Activated T-helper 9 cell treated with anti-CD3 and anti-CD28 coated beads, Interleukin-2, amount 50 U/mL, for 16 hours (primary cell): ENCODE measurements around the gene PDCD1LG2.
"Not testable (repeated sequence)": the region's sequence is repeated elsewhere in the genome, so short reads cannot be mapped to it uniquely, and the experiment has no call there.

Experiments
- DNase-seq: peaks from one replicate; pipeline ENCODE4 v3.0.0-alpha.2; 2020; ENCODE audit warnings: low read depth

The PDCD1LG2 gene

DNA sequence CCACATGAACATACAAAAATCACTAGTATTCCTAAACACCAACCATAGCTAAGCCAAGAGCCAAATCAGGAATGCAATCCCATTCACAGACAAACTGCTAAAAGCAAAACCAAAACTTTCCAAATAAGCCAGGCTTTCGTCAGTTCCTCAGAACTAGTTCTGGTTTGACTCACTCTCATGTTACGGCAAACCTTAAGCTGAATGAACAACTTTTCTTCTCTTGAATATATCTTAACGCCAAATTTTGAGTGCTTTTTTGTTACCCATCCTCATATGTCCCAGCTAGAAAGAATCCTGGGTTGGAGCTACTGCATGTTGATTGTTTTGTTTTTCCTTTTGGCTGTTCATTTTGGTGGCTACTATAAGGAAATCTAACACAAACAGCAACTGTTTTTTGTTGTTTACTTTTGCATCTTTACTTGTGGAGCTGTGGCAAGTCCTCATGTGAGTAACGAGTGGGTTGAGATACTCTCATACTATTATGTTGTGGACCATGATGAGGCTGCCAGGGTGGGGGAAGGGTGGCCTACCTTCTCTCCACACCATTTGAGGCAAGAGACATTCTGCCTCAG, at the start of gene PDCD1LG2:
PDCD1LG2 (plus strand) TSS at position 172 of the 572 bp plus-strand sequence. CDS start 12,016 bp downstream, outside the sequence.
- DNase-seq: peak; percentile 48

DNA sequence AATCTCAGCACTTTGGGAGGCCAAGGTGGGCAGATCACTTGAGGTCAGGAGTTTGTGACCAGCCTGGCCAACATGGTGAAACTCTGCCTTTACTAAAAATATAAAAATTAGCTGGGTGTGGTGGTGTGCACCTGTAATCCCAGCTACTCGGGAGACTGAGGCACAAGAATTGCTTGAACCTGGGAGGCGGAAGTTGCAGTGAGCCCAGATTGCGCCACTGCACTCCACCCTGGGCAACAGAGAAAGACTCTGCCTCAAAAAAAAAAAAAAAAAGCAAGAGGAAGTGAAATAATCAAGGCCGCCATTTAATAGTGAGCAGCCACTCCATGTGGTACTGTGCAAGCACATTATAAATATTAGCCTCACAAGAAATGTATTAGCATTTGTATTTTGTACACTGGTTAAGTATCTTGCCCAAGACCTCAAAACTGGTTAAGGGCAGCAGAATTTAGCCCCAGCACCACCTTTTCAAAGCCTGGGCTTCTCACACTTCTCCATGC, 45.5 kb upstream of the PDCD1LG2 start:
- DNase-seq: not testable (repeated sequence)

DNA sequence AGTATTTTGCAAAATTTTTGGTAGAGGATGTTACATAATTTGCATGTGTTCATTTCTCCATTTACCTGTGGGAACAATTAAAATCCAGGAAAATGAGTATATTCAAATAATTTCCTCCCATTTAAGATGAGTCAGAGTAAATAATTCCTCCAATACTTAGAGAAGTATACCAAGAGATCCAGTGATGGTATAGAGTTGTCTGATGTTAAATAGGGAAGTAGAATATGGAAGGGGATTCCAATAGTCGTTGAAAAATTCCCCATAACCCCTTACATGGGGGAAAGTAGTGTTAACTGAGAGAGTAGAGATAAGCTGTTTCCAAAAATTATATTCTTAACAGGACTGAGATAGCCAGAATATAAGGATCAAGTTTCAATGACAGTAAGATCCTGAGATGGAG, 44.3 kb upstream of the PDCD1LG2 start:
- DNase-seq: no peak

DNA sequence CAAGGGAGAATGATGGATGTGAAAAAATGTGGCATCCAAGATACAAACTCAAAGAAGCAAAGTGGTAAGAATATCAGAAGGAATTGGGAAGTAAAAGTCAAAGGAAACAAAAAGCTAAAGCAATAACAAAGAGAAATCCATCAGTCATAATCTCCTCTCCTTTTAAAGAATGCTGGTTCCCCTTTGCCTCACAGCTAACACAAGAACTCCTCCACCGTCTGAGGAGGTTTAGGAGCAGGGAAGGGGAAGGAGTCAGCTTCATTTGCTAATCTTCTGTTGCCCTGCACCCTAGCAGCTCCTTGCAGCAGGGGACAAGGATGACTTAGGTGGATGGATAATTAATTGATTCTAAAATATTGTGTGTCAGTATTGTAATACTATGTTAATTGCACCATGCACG, 43.6 kb upstream of the PDCD1LG2 start:
- no peak for DNase-seq

DNA sequence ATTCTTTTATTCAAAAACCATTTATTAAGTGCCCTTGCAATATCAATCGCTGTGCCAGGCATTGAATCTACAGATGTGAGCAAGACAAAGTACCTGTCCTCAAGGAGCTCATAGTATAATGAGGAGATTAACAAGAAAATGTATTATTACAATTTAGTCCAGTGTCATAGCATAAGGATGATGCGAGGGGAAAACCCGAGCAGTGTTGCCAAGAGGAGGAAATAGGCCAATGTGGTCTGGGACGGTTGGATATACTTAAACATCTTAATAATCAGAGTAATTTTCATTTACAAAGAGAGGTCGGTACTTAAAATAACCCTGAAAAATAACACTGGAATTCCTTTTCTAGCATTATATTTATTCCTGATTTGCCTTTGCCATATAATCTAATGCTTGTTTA, 41.5 kb upstream of the PDCD1LG2 start:
- DNase-seq: no peak

DNA sequence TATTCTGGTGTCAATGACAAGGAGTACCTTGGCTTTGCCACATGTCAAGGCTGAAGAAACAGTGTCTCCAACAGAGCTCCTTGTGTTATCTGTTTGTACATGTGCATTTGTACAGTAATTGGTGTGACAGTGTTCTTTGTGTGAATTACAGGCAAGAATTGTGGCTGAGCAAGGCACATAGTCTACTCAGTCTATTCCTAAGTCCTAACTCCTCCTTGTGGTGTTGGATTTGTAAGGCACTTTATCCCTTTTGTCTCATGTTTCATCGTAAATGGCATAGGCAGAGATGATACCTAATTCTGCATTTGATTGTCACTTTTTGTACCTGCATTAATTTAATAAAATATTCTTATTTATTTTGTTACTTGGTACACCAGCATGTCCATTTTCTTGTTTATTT, 40.2 kb upstream of the PDCD1LG2 start:
- no peak for DNase-seq

DNA sequence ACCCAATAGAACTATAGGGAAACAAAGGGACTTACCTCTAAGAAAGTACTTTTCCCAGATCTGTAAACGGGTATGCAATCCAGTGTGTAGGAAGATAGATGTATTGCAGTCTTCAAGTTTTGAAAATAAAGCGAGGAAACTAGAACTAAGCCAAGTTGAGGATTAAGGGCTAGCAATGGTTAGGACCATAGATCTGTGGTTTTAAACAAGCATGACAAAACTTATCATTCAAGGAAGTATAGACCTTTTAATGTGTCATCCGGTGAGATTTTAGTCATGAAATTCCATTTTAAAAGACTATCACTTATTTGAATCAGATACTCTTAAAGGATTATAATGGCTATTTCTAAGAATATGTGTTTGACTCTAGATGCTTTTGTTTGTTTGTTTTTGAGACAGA, 39.5 kb upstream of the PDCD1LG2 start:
- no peak for DNase-seq

DNA sequence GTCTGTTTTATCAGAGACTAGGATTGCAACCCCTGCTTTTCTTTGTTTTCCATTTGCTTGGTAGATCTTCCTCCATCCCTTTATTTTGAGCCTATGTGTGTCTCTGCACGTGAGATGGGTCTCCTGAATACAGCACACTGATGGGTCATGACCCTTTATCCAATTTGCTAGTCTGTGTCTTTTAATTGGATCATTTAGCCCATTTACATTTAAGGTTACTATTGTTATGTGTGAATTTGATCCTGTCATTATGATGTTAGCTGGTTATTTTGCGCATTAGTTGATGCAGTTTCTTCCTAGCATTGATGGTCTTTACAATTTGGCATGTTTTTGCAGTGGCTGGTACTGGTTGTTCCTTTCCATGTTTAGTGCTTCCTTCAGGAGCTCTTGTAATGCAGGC, 34.7 kb upstream of the PDCD1LG2 start:
- not testable (repeated sequence) for DNase-seq

DNA sequence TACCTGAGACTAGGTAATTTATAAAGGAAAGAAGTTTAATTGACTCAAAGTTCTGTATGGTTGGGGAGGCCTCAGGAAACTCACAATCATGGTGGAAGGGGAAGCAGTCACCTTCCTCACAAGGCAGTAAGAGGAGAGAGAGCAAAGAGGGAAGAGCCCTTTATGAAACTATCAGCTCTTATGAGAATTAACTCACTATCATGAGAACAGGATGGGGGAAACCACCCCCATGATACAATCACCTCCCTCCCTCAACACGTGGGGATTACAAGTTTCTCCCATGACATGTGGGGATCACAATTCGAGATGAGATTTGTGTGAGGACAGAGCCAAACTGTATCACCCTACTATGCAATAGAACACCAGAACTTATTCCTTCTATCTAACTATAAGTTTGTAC, 32.1 kb upstream of the PDCD1LG2 start:
- DNase-seq: no peak

DNA sequence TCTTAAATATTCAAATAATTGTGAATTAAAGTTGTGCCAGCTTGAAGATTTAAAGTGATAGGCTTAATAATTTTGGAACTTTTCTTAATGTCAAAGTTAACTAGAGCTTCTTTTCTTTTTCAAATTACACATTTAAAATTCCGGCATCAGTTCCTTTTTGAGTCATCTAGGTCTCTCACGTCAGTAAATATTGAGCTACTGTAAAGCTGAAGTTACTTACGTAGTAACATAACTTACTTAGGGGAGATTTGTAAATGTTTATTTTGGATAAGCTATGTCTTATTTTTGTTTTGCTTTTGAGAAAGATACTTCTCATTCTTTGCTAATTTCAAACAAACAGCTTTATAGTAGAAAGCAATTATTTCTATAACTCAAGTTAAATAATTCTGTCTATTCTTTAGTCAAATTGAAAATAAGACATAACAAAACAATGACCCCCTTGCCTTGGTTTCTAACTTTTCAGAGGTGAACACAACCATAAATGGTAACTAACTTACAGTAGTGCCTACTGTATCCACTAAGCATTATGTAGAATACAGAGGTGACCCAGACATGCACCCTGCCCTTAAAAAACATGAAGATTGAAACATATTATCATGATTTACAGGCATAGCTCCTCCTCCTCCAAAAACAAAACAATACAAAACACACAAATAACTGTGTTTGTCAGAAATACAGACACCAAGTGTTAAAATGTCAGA, 30.2 kb upstream of the PDCD1LG2 start:
- no peak for DNase-seq

DNA sequence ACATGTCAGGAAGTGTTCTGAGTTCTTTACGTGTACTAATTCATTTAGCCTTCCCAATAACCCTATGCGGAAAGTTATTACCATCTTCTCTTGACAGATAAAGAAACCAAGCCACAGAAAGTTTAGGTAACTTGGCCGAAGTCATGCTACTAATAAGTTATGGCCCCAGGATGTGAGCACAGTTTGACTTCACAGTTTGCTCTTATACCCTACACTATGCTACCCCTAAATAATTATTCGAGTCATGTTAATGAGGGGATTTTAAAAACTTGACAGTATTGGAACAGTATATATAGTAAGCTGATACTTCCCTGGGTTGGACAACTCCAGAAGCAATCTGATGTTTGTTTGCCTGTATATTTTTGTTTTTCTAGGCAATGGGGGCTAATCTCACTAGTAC, 29.4 kb upstream of the PDCD1LG2 start:
- no peak for DNase-seq

DNA sequence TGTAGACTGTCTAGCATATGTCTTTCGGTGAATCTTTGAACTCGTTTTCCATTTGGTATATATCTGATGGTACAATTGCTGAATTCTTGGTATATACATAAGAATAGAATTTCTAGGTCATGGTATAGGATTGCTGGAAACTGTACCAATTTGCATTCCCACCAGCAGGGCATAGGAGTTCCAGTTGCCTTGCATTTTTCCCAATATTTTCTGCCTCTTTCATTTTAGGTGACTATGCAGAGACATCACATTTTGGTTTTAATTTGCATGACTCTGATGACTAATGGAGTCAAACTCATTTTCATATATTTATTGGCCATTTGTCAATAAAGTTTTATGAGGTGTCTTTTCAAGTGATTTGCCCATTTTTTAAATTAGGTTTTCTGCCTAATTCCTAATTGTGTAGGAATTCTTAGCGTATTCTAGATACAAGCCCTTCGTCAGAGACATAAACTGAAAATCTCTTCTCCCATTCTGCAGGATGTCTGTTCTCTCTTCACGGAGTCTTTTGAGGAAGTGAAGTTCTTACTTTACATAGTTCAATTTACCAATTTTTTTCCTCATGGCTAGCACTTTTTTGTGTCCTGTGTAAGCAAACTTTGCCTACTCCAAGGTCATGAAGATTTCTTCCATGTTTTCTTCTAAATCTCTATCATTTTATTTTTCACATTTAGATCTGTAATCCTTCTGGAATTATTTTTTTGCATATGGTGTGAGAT, 28.9 kb upstream of the PDCD1LG2 start:
- DNase-seq: no peak

DNA sequence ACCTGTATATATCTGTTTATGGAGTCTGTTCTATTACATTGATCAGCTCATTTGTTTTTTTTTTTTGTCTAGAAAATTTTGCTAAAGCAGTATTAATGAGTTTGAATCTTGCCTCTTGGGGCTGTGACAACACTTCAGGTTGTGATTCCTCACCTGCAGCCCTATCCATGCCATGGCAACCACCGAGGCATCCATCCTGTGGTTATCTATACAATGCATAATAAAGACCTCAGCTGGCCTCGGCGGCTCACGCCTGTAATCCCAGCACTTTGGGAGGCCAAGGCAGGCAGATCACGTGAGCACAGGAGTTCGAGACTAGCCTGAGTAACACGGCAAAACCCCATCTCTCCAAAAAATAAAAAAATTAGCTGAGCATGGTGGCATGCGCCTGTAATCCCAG, 28.1 kb upstream of the PDCD1LG2 start:
- DNase-seq: no peak

DNA sequence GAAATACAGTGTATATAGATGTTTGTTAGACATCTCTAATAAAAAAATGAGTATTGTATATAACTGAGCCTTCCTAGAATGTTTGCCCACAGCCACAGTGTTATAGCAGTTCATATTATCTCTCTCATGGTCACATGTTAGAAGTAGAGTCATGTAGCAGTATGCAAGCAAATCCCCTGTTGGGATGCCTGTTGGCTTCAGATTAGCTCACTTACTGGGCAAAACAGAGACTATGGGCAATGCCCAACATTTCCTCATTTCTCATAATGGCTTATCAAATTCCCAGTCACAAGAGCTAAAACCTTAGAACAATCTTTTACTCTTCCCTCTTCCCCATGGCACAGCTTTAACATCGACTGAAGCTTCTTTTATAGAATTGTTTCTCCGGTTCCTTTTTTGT, 27.0 kb upstream of the PDCD1LG2 start:
- DNase-seq: no peak

DNA sequence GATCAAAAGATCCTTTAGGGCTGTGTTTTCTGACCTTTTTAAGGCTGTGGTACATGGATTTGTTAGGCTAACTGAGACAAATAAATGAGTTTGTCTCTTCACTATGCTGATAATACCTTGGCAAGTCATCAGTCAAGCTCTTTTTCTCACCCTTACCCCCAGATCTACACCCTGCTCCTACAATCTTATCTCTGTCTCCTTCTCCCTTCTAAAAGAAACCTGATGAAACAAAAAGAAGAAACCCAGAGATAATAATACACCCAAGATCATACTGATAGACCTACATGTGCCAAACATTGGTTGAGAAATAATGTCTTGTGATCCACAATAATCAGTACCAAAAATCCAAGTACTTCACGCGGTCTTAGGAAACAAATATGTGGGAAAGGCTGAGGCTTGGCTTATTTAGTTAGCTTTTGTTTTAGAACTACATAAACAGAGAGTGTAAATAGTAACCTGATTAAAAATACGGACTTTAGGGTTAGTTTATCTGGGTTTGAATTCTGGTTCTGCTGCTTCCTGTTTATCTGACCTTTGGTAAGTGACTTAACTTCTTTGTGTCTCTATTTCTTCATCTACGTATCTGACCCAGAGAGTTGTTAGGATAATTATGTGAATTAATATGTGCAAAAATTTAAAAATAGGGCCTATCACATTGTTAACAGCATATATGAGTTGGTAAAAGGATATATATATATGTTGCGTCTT, 24.8 kb upstream of the PDCD1LG2 start:
- no peak for DNase-seq

DNA sequence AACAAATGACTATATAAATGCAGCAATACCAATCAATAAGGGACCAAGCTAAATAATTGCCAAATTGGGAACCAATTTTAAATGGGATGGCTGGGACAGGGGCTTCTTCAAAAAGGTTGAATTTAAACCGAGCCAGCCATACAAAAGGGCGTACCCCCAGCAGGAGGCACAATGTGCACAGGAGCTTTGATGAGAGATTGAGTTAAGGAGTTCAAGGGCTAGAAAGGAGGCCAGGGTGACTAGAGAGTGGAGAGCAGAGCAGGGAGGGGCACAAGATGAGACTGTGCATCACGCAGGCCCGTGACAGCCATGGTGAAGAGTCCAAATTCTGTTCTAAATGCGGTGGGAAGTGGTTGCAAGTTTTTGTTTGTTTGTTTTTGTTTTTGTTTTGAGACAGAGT, 23.3 kb upstream of the PDCD1LG2 start:
- no peak for DNase-seq

DNA sequence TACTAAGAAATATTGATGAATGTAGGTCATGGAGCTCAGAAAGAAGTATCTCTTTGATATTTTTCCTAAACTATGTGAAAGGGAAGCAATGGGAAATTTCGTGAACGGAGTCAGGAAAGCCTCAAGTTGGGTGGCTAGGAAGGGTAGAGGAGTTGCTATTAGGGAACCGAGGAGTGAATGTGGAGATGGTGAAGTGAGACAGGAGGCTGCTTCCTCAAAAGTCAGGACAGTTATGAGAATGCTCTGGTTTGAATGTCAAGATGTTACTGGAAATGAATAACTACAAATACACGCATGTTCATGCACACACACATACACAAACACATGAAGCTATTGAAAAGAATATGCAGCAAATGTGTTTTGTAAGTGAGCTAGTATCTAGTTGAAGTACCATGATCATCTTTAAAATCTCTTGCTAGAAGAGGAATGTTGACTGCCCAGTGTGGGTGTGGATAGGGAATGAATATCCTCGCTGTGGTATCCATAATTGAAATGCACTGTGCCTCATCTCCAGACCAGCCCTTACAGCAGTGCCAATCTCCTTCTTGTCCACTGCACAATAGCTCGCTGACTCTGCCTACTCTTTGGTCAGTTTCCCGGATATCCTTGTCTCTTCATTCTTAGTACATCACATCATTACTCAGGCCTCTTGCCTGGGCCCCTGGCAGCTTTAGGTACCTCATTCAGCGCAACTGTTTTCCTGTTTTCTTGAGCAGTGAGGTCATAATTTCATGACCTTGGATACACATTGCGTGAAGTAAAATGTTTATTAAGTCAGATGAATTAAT, 21.9 kb upstream of the PDCD1LG2 start:
- no peak for DNase-seq

DNA sequence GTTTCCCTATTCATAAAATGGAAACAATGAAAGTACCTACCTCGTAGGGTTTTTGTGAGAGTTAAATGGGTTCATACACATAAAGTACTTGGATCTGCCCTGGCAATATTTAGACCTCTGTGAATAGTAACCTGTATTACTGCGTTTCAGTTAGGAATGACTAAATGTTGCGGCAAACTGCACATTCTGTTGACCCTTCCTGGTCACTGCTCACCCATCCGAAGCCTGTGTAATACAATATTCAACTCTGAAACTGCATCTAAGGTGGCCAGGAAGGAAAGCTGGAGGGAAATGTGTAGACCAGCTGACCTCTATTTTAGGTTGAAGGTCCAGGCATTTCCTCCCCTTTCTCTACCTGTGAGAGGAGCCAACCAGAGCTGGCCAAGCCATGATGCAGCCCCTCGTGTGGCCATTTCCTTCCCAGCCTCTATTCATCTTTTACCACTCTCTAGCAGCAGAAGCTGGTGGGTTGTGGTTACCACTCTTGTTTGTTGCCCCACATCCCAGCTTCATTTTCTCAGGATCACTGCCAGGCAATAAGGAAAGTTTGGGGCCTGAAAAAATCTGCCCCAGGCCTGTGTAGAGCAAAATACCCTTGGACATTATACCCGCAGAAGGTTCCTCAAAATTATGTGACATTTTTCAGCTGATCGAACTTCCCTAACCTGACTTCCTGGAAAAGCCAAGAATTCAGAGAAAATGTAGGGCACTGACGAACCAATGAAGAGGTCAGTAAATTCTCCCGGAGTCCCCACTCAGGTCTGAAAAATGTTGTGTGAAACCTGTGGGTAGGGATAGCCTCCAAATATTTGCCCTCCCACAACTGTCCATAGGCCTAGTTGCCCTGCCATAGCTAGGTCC, 20.5 kb upstream of the PDCD1LG2 start:
- no peak for DNase-seq

DNA sequence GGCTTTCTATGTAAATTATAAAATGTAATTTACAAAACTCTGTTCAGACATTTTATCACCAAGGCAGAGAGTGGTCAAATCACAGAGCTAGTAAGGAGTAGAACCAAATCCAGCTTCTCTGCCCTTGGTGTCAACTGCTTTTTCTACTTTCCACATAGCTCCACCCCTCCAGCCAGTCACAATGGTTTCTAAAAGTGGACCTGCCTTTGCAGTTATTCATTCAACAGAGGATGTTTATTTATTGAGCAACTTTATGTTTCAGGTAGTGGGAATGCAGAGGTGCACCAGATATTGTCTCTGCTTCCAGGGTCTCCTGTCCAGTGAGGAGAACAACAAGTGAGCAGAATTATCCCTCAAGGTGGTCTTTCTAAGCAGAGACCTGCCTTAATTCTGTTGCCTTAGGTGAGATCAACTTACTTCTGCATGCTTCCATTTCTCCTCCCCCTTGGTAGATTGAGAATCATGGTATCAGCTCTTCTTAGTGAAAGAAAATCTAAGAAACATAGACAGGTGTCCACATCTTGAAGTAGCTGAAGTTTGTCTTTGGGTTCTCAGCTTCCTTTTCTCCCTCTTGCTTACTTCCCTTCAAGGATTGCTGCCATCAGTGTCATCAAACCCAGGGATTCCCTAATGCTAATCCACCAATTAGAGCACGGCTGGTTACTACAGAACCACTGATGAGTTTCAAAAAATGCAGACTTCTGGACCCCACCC, 17.2 kb upstream of the PDCD1LG2 start:
- no peak for DNase-seq
